Activated CD8-positive, alpha-beta memory T cell treated with anti-CD3 and anti-CD28 coated beads for 4 hours (primary cell): ENCODE results near the gene WDR74.
A peak's percentile ranks its signal among the peaks of the same experiment; 100 is the strongest.

ENCODE experiments used
- DNase-seq, 2 donors: peaks; one replicate each; pipeline ENCODE4 v3.0.0-alpha.2; 2020; ENCODE audit warnings: low read depth in 2 of 2

WDR74 gene

GRCh38 chr11:62794201-62794775 is 45.1 kb downstream of the WDR74 start:
- DNase-seq: no peak

GRCh38 chr11:62792202-62792575 is 47.2 kb downstream of the WDR74 start:
- DNase-seq: no peak

- peak; percentile 78 to 83 for DNase-seq
Observed at GRCh38 chr11:62791501-62792201, 47.7 kb downstream of the WDR74 start, which contains the start of gene TMEM223. Gene TMEM223, minus strand, starts transcription at chr11:62792006. Its CDS starts 12 bp downstream, at chr11:62791994.

- DNase-seq: no peak
Observed at GRCh38 chr11:62789576-62789975, 49.8 kb downstream of the WDR74 start.

- no peak for DNase-seq
Observed at GRCh38 chr11:62788991-62789390, 50.4 kb downstream of the WDR74 start.

GRCh38 chr11:62787005-62787759 is 52.2 kb downstream of the WDR74 start, which contains the start of gene TMEM179B:
Gene TMEM179B, plus strand, starts transcription at chr11:62787402. Its CDS starts 30 bp downstream, at chr11:62787432.
- DNase-seq: peak; percentile 98 to 99

GRCh38 chr11:62786318-62787004 is 52.9 kb downstream of the WDR74 start:
- DNase-seq: peak; percentile 69 to 73
